ENCODE results near the gene ZMYND10. TPM values are rescaled to one million over a fixed set of nuclear protein-coding genes. Genes with fewer than 3 reads are reported as not detected.

ZMYND10 gene
- total and polyA plus RNA-seq, 2 experiments from 2014 or later = 0.61 to 1.5 TPM

DNA sequence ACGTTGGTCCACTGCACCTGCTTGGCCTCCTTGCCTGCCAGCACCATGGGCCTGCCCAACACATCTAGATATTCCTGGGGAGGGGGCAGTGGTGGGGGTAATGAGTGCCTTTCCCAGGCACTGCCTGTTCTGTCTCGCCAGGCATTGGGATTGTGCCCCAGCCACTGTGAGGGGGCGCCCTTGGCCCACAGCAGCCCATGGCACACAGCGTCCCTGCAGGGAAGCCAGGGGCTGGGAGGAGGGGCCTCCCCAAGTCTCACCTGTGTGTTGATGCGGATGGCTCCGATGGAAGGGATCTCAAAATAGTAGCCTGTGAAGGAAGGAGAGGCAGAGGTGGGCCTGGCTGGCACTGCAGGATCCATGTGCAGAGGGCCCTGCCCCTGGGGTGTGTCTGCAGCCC is 32.5 kb upstream of the ZMYND10 start:
- H2AFZ ChIP-seq = no peak overlapping the region
- 53 to 54% methylated on average over 6 of the region's 6 CpGs for WGBS, 2 experiments (ENCODE audit: low coverage in 1 of 2, low lambda C conversion rate in 2 of 2, missing lambda C conversion rate in 2 of 2)
- TF ChIP-seq EZH2phosphoT487 (IDR thresholded peaks at IDR 0.05; ENCODE audit: insufficient read depth, low read depth) (no peak), EZH2 (IDR thresholded peaks at IDR 0.05; ENCODE audit: insufficient read depth, poor library complexity, severe bottlenecking) (no peak)
- in situ Hi-C loops (cut with MboI) = no loop called here
- no peak overlapping the region for H3K9ac ChIP-seq
- no peaks in the 10 kb centered on the region for H3K4me1 ChIP-seq (ENCODE audit: insufficient read depth)
- H3K79me2 ChIP-seq (ENCODE audit: insufficient read depth) = no peaks in the 10 kb centered on the region
- no peaks in the 10 kb centered on the region for H3K27me3 ChIP-seq (replicated peaks; ENCODE audit: insufficient read depth)
- no peaks in the 10 kb centered on the region for H3K36me3 ChIP-seq (ENCODE audit: low read depth)
- no peaks in the 10 kb centered on the region for H3F3A ChIP-seq (ENCODE audit: insufficient read depth)
- no peaks in the 10 kb centered on the region for H3K9me2 ChIP-seq (ENCODE audit: insufficient read depth)
- no peak overlapping the region for H3K4me3 ChIP-seq
- no peak for DNase-seq
- no peaks in the 10 kb centered on the region for H3K9me3 ChIP-seq (ENCODE audit: low read depth)
- H3K4me2 ChIP-seq (ENCODE audit: unreplicated experiment) = no peak overlapping the region
- no peaks in the 10 kb centered on the region for H4K20me1 ChIP-seq (ENCODE audit: insufficient read depth)
- H3K27ac ChIP-seq = no peak overlapping the region

DNA sequence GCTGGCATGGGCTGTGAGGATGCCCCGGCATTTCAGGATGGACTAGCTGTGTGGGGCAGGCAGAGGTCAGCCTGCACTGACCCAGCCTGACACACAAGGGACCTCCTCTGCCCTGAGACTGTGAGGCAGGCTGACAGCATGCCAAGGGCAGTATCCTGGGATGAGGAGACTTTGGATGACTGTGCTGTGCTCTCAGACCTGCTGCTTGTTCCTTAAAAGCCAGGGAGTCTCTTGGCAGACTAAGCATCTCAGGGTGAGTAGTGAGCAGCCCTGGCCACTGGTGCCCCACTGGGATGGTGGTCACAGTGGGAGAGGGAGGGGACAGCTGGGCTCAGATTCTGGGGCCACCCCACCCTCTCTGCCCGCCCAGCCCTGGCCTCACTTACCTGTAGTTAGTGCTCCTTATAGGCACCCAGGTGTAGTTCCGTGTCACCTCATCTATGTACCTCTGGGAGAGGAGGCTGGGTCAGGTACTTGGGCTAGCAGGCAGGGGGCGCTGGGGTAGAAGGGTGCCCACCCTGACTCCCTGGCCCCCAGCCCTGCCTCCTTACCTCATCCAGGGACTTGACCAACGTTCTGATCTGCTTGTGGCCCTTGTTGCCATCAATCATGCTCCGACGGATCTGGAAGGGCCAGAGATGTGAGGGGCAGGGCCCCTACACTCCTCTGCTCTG is 29.9 kb upstream of the ZMYND10 start:
- H3K27me3 ChIP-seq (replicated peaks; ENCODE audit: insufficient read depth) = 0 out of 2 replicates have a peak, but pooled peaks cover 6% of the 10 kb centered on the region
- no peaks in the 10 kb centered on the region for H3K36me3 ChIP-seq (ENCODE audit: low read depth)
- no peak overlapping the region for H3K4me3 ChIP-seq
- WGBS, 2 experiments (ENCODE audit: low coverage in 1 of 2, low lambda C conversion rate in 2 of 2, missing lambda C conversion rate in 2 of 2) = 57 to 59% methylated on average over 6 to 7 of the region's 7 CpGs
- no peaks in the 10 kb centered on the region for H3K4me1 ChIP-seq (ENCODE audit: insufficient read depth)
- H3K27ac ChIP-seq = no peak overlapping the region
- TF ChIP-seq EZH2phosphoT487 (IDR thresholded peaks at IDR 0.05; ENCODE audit: insufficient read depth, low read depth) (no peak), EZH2 (IDR thresholded peaks at IDR 0.05; ENCODE audit: insufficient read depth, poor library complexity, severe bottlenecking) (no peak)
- H3F3A ChIP-seq (ENCODE audit: insufficient read depth) = no peaks in the 10 kb centered on the region
- no peaks in the 10 kb centered on the region for H3K79me2 ChIP-seq (ENCODE audit: insufficient read depth)
- no peaks in the 10 kb centered on the region for H4K20me1 ChIP-seq (ENCODE audit: insufficient read depth)
- peak; percentile 43 for DNase-seq
- H2AFZ ChIP-seq = no peak overlapping the region
- no peak overlapping the region for H3K4me2 ChIP-seq (ENCODE audit: unreplicated experiment)
- H3K9me3 ChIP-seq (ENCODE audit: low read depth) = no peaks in the 10 kb centered on the region
- no peaks in the 10 kb centered on the region for H3K9me2 ChIP-seq (ENCODE audit: insufficient read depth)
- in situ Hi-C loops (cut with MboI) = no loop called here
- H3K9ac ChIP-seq = no peak overlapping the region

DNA sequence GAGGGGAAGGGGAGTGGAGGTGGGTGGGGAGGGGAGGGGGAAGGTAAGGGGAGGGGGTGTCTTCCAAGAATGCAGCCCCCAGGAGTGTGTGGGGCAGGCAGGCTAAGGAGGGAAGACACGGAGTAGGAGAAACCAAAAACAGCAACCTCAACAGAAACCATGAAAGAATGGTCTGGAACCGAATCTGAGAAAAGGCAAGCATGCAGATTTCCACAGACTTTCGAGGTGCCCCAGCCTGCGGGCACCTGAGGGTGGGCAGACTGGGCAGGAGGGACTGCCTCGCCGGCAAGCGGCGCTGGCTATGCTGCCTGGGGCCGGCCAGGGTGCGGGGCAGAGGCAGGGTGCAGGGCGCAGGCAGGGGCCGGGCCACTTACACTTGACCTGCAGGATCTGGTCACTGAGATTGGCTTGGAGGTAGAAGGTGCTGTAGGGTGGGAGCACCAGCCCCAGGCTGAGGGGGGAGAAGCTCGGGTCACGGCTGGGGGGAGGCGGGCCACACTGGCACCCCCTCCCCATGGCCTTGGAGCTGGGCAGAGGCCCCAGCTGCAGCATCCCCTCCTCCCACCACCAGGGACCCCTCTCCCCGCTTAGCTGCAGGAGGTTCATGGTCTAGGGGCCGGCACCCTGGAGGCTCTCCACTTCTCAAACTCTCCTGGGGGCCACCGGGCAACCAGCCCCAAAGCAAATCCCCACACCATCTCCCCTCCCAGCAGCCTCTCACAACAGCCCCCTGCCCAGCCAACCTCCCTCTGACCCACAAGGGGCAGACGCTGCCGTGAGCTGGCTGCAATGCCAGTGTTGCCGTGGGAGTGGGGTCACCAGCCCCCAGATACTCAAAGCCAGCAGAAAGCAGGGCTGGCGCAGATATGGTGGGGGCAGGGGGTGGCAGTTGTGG is 29.1 kb upstream of the ZMYND10 start:
- DNase-seq = no peak
- H3K9me2 ChIP-seq (ENCODE audit: insufficient read depth) = no peaks in the 10 kb centered on the region
- H3K9ac ChIP-seq = no peak overlapping the region
- H3K27ac ChIP-seq = no peak overlapping the region
- no peak overlapping the region for H3K4me2 ChIP-seq (ENCODE audit: unreplicated experiment)
- WGBS, 2 experiments (ENCODE audit: low coverage in 1 of 2, low lambda C conversion rate in 2 of 2, missing lambda C conversion rate in 2 of 2) = 65 to 68% methylated on average over 16 to 22 of the region's 22 CpGs
- no peaks in the 10 kb centered on the region for H4K20me1 ChIP-seq (ENCODE audit: insufficient read depth)
- H3K79me2 ChIP-seq (ENCODE audit: insufficient read depth) = no peaks in the 10 kb centered on the region
- no peak overlapping the region for H2AFZ ChIP-seq
- TF ChIP-seq EZH2phosphoT487 (IDR thresholded peaks at IDR 0.05; ENCODE audit: insufficient read depth, low read depth) = no peak
- TF ChIP-seq EZH2 (IDR thresholded peaks at IDR 0.05; ENCODE audit: insufficient read depth, poor library complexity, severe bottlenecking) = no peak
- H3K4me1 ChIP-seq (ENCODE audit: insufficient read depth) = no peaks in the 10 kb centered on the region
- H3K9me3 ChIP-seq (ENCODE audit: low read depth) = no peaks in the 10 kb centered on the region
- 0 out of 2 replicates have a peak, but pooled peaks cover 6% of the 10 kb centered on the region for H3K27me3 ChIP-seq (replicated peaks; ENCODE audit: insufficient read depth)
- no peak overlapping the region for H3K4me3 ChIP-seq
- in situ Hi-C loops (cut with MboI) = no loop called here
- no peaks in the 10 kb centered on the region for H3F3A ChIP-seq (ENCODE audit: insufficient read depth)
- H3K36me3 ChIP-seq (ENCODE audit: low read depth) = no peaks in the 10 kb centered on the region

DNA sequence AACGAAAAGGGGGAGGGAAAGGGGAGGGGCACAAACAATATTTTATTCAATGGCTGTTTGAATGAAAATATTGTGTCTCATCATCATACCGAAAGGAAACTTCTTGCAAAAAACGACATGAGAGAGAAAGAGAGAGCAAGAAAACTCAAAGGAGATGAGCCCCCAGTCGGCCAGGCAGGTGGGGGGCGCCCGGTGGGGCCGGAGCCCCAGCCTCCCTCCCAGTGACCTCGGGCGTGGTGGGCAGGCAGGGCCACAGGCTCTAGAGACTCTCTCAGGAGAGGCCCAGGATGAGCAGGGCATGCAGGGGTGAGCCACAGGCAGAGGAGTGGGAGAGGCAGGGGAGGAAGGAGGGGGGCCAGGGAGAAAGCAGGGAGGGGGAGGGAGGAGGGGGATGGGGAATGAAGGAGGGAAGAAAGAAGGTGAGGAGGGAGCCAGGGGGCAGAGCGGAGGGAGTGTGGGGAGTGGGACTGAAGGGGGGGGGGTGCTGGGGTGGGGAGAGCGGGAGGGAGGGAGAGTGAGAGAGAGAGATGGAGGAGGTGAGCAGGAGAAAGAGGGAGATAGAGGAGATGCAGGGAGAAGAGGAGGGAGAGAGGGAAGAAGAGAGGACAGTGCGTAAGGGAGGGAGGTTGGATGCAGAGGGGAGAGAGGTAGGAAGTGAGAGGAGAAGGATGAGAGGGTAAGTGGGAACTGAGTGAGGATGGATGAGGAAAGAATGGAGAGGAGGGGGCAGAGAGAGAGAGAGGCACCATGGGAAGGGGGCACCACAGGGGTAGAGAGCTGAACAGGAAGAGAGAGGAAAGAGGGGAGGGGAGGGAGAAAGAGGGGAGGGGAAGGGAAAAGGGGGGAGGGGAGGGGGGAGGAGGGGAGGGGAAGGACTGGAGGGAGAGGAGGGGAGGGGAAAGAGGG is 27.9 kb upstream of the ZMYND10 start:
- TF ChIP-seq EZH2phosphoT487 (IDR thresholded peaks at IDR 0.05; ENCODE audit: insufficient read depth, low read depth) (no peak), EZH2 (IDR thresholded peaks at IDR 0.05; ENCODE audit: insufficient read depth, poor library complexity, severe bottlenecking) (no peak)
- 0 out of 2 replicates have a peak, but pooled peaks cover 6% of the 10 kb centered on the region for H3K27me3 ChIP-seq (replicated peaks; ENCODE audit: insufficient read depth)

More for the DNA sequence above, 27.9 kb upstream of the ZMYND10 start:
- Histone ChIP-seq H3K9me3 (ENCODE audit: low read depth) (no peaks in the 10 kb centered on the region), H3K36me3 (ENCODE audit: low read depth) (no peaks in the 10 kb centered on the region), H3K9ac (no peak overlapping the region), H3K27ac (no peak overlapping the region), H4K20me1 (ENCODE audit: insufficient read depth) (no peaks in the 10 kb centered on the region), H3K4me2 (ENCODE audit: unreplicated experiment) (no peak overlapping the region), H3K4me1 (ENCODE audit: insufficient read depth) (no peaks in the 10 kb centered on the region), H3K4me3 (no peak overlapping the region), H3F3A (ENCODE audit: insufficient read depth) (no peaks in the 10 kb centered on the region), H3K9me2 (ENCODE audit: insufficient read depth) (no peaks in the 10 kb centered on the region), H2AFZ (no peak overlapping the region), H3K79me2 (ENCODE audit: insufficient read depth) (no peaks in the 10 kb centered on the region)
- in situ Hi-C loops (cut with MboI) = no loop called here
- no peak for DNase-seq
- 43 to 61% methylated on average over 8 to 12 of the region's 12 CpGs for WGBS, 2 experiments (ENCODE audit: low coverage in 1 of 2, low lambda C conversion rate in 2 of 2, missing lambda C conversion rate in 2 of 2)
